AG09309 (cell line): ENCODE measurements around the gene EAF2.

Experiments
- DNase-seq: peaks from one replicate; pipeline ENCODE4 v3.0.0-alpha.2; 2010; ENCODE audit warnings: low read depth
- H3K4me3 ChIP-seq: 2 replicates; pipeline ENCODE4 v1.5.1; 2011; ENCODE audit warnings: mild to moderate bottlenecking, low read depth, low read length, moderate library complexity; ENCODE audit not compliant: control insufficient read depth
- CTCF ChIP-seq: IDR thresholded peaks from 2 replicates; pipeline ENCODE4 v1.5.1; 2011; ENCODE audit warnings: mild to moderate bottlenecking, low read depth, low read length, inconsistent platforms; ENCODE audit not compliant: insufficient read depth, control insufficient read depth; ENCODE audit errors: missing control alignments

The EAF2 gene

GRCh38 chr3:121896823-121897222, 61.8 kb downstream of the EAF2 start:
- no peak for DNase-seq

GRCh38 chr3:121897296-121897695, 62.3 kb downstream of the EAF2 start:
- TF ChIP-seq CTCF = no peak
- no peak overlapping the region for H3K4me3 ChIP-seq
- DNase-seq = no peak

More at GRCh38 chr3:121896823-121897222, 61.8 kb downstream of the EAF2 start:
- H3K4me3 ChIP-seq = no peak overlapping the region
- no peak for TF ChIP-seq CTCF

- TF ChIP-seq CTCF = no peak
- H3K4me3 ChIP-seq = no peak overlapping the region
- DNase-seq = no peak
Measured at GRCh38 chr3:121913305-121913990, 78.4 kb downstream of the EAF2 start.

- DNase-seq = no peak
- no peak overlapping the region for H3K4me3 ChIP-seq
- no peak for TF ChIP-seq CTCF
Measured at GRCh38 chr3:121914081-121914998, 79.3 kb downstream of the EAF2 start.

- no peak for TF ChIP-seq CTCF
- H3K4me3 ChIP-seq = no peak overlapping the region
- no peak for DNase-seq
Measured at GRCh38 chr3:121916189-121916588, 81.2 kb downstream of the EAF2 start.

- no peak overlapping the region for H3K4me3 ChIP-seq
- no peak for TF ChIP-seq CTCF
- DNase-seq = no peak
Measured at GRCh38 chr3:121918779-121919483, 83.9 kb downstream of the EAF2 start.
